AG04449 (cell line): ENCODE results near the gene NCK1.
"Not testable (repeated sequence)": the region's sequence is repeated elsewhere in the genome, so short reads cannot be mapped to it uniquely, and the experiment has no call there.

Experiments
- CTCF ChIA-PET: fragments of 350-600 bp; formaldehyde crosslinking; extraction: SDS; loops from one replicate; lab custom pipeline; 2021; ENCODE audit warnings: antibody characterized with exemption; lab: Yijun Ruan, JAX
- POLR2A ChIA-PET: fragments of 400-600, 350-600 bp; formaldehyde crosslinking; extraction: SDS; loops from one replicate; lab custom pipeline; 2020; ENCODE audit warnings: antibody characterized with exemption, inconsistent platforms; lab: Yijun Ruan, JAX
- DNase-seq: peaks from one replicate; pipeline ENCODE4 v3.0.0-alpha.2; 2010; ENCODE audit warnings: low read depth, low spot score
- H3K4me3 ChIP-seq: 2 replicates; pipeline ENCODE4 v1.5.1; 2011; ENCODE audit warnings: low read depth, mild to moderate bottlenecking, control low read depth, low read length
- CTCF ChIP-seq: IDR thresholded peaks from one replicate; pipeline ENCODE4 v1.5.1; 2011; ENCODE audit warnings: mild to moderate bottlenecking, moderate library complexity, low read length, control low read depth, inconsistent platforms; ENCODE audit not compliant: insufficient read depth; ENCODE audit errors: missing control alignments

Gene NCK1

GRCh38 chr3:136958939-136959338, 96.9 kb downstream of the NCK1 start:
- no peak for TF ChIP-seq CTCF
- CTCF ChIA-PET: interaction anchor here (0.9 to 2.9 kb wide), 5 partner anchors 8 to 206 kb away, joined by 3 to 11 read pairs (median 5); partner anchors contain the start of gene STAG1
- H3K4me3 ChIP-seq: no peak overlapping the region
- POLR2A ChIA-PET: no interaction called here
- no peak for DNase-seq

DNA sequence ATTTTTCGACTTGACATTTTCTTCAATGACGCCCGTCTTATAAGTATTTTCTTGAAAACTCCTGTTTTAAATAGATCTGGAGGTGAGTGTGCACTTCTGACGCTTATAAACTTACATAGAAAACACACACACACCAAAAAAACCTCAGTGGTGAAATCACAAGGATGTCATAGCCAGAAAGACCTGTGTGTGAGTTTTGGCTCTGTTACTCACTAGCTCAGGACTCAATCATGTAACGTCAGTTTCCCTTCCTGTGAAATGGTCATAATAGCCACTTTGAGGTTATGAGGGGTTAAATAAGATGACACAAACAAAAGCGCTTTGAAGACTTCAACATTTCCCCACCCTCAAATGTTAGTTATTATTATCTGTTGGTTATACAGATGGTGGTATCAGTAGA, 97.6 kb downstream of the NCK1 start:
- H3K4me3 ChIP-seq: no peak overlapping the region
- no peak for DNase-seq
- CTCF ChIA-PET: interaction anchor here (0.7 to 2.1 kb wide), 3 partner anchors 54 to 207 kb away, joined by 3 to 6 read pairs (median 3); partner anchors contain the start of gene STAG1
- TF ChIP-seq CTCF: no peak
- POLR2A ChIA-PET: no interaction called here

DNA sequence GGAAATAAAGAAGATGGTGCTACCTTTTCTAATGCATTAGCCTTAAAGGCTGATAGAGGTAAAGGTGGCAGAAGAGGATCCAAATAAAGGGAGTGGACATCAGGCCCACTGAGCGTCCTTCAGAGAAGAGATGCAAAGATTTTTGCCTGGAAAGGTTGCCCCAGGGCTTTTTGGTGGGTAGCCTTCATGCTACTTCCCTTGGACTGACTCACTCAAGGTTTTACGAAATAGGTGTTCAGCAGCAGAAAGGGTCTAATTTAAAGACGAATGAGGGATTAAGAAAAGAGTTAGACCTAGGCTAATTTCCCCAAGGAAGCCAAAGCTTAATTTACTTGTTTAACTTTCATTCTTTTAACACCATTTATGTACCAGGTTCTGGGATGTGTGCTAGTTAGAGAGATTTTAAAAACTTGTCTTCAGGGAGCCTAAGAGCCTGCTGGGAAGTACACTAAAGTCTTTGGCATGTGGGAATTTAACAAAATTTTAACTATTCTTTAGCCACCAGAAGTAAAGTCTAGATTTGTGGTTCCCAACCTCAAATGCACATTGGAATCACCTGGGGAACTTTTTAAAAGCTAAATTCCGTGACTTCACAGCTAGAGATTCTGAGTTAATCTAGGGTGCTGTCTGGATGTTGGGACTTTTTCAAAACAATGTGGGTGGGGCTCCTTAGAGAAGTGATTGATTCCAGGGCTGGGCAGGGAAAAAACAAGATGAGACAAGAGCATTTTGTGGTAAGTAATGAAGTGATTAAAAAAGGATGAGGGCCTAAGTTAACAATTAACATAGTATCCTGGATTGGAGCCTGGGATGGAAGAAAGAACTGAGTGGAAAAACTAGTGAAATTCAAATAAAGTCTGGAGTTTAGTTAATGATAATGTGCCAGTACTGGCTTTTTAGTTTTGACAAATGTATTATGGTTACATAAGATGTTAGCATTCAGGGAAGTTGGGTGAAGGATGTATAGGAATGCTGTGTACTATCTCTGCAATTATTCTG, 99.1 kb downstream of the NCK1 start:
- TF ChIP-seq CTCF: no peak
- CTCF ChIA-PET: interaction anchor here (1.3 kb wide), 1 partner anchor 209 kb away, joined by 4 read pairs; no protein-coding TSS in a partner anchor
- DNase-seq: no peak
- POLR2A ChIA-PET: interaction anchor here (0.7 kb wide), 1 partner anchor 209 kb away, joined by 3 read pairs; no protein-coding TSS in a partner anchor
- H3K4me3 ChIP-seq: no peak overlapping the region

DNA sequence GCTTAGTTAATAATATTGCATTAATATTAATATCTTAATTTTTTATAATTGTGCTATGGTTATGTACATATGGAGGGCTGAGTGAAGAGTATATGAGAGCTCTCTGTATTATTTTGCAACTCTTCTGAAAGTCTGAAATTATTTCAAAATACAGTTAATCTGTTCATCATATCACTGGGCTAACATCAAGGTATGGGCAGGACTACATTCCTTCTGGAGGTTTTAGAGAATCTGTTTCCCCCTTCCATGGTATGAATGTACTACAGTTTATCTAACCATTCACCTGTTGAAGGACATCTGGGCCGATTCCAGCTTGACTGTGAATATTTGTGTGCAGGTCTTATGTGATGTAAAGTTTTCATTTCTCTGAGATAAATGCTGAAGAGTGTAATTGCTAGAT, 100.9 kb downstream of the NCK1 start:
- H3K4me3 ChIP-seq: no peak overlapping the region
- ChIA-PET CTCF (interaction anchor here (0.8 to 1.4 kb wide), 4 partner anchors 9 to 51 kb away, joined by 3 to 5 read pairs (median 3); no protein-coding TSS in a partner anchor), POLR2A (no interaction called here)
- TF ChIP-seq CTCF: no peak
- no peak for DNase-seq

DNA sequence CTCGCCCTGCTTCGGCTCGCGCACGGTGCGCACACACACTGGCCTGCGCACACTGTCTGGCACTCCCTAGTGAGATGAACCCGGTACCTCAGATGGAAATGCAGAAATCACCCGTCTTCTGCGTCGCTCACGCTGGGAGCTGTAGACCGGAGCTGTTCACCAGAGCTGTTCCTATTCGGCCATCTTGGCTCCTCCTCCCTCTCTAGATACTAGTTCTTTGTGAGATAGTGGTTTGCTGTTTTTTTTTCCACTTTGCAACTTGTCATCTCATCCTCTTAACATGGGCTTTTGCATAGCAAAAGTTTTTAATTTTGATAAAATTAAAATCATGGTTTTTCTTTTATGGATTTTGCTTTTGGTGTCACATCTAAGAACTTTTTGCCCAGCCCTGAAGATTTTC, 107.5 kb downstream of the NCK1 start:
- H3K4me3 ChIP-seq, DNase-seq, POLR2A ChIA-PET, CTCF ChIA-PET: not testable (repeated sequence)

DNA sequence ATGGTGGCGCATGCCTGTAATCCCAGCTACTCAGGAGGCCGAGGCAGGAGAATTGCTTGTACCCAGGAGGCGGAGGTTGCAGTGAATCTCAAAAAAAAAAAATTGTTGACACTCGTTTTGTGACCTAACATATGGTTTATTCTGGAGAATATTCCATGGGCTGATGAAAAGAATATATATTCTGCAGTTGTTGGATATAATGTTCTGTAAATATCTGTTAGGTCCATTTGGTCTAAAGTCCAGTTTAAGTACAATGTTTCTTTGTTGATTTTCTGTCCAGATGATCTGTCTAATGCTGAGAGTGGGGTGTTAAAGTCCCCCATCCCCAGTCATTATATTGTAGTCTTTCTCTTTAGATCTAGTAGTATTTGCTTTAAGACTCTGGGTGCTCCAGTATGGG, 111.3 kb downstream of the NCK1 start:
- ChIA-PET POLR2A (no interaction called here), CTCF (no interaction called here)
- no peak for TF ChIP-seq CTCF
- H3K4me3 ChIP-seq: no peak overlapping the region
- DNase-seq: no peak
